ENCODE results near the gene SASH1. TPM values are rescaled to one million over a fixed set of nuclear protein-coding genes. Genes with fewer than 3 reads are reported as not detected.
A peak's percentile ranks its signal among the peaks of the same experiment; 100 is the strongest.

Gene SASH1
- total RNA-seq, 1 donor from 2014 or later, result 86.4 TPM

- H3K4me1 ChIP-seq, result peaks cover 36% of the 10 kb centered on the region
- H3K27ac ChIP-seq, result no peak overlapping the region
- TF ChIP-seq POLR2AphosphoS5 (IDR thresholded peaks at IDR 0.05; ENCODE audit: insufficient read depth in 1 of 2, low read depth in 1 of 2), result no peak
- TF ChIP-seq, protein P1, sequence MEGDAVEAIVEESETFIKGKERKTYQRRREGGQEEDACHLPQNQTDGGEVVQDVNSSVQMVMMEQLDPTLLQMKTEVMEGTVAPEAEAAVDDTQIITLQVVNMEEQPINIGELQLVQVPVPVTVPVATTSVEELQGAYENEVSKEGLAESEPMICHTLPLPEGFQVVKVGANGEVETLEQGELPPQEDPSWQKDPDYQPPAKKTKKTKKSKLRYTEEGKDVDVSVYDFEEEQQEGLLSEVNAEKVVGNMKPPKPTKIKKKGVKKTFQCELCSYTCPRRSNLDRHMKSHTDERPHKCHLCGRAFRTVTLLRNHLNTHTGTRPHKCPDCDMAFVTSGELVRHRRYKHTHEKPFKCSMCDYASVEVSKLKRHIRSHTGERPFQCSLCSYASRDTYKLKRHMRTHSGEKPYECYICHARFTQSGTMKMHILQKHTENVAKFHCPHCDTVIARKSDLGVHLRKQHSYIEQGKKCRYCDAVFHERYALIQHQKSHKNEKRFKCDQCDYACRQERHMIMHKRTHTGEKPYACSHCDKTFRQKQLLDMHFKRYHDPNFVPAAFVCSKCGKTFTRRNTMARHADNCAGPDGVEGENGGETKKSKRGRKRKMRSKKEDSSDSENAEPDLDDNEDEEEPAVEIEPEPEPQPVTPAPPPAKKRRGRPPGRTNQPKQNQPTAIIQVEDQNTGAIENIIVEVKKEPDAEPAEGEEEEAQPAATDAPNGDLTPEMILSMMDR (IDR thresholded peaks at IDR 0.05), result no peak
- TF ChIP-seq POLR2A (IDR thresholded peaks at IDR 0.05), result no peak
- no peaks in the 10 kb centered on the region for H3K27me3 ChIP-seq
- no peaks in the 10 kb centered on the region for H3K36me3 ChIP-seq
- no peaks in the 10 kb centered on the region for H3K9me3 ChIP-seq
- no peak for DNase-seq (ENCODE audit: extremely low spot score in 2 of 2)
- H3K4me3 ChIP-seq, result no peak overlapping the region
- intact Hi-C loops (cut with DNase I), result no loop called here
Measured at GRCh38 chr6:148417045-148417444, 74.4 kb downstream of the SASH1 start.

DNA sequence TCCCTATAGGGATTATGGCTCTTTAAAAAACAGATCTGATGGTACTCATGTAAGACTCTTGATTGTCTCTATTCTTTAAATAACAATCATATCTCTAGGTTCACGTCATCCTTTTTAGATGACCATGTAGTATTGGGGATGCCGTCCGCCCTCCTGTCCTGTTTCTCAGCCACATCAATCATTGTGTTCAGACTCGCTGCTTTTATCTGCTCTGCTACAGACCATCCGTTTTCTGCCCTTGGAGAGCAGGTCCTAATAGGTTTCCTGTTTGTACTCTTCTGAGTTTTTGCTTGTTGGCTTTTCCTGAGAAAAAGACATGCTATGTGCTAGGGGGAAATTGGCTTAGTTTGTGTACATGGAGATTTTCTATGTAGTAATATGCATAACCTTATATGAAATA, 76.8 kb downstream of the SASH1 start:
- intact Hi-C loops (cut with DNase I), result no loop called here
- no peaks in the 10 kb centered on the region for H3K9me3 ChIP-seq
- no peak for TF ChIP-seq POLR2A (IDR thresholded peaks at IDR 0.05)
- TF ChIP-seq, protein P1 (IDR thresholded peaks at IDR 0.05), result no peak
- no peak for TF ChIP-seq POLR2AphosphoS5 (IDR thresholded peaks at IDR 0.05; ENCODE audit: insufficient read depth in 1 of 2, low read depth in 1 of 2)
- H3K4me1 ChIP-seq, result peaks cover 35% of the 10 kb centered on the region
- no peaks in the 10 kb centered on the region for H3K36me3 ChIP-seq
- DNase-seq (ENCODE audit: extremely low spot score in 2 of 2), result no peak
- H3K4me3 ChIP-seq, result no peak overlapping the region
- H3K27me3 ChIP-seq, result no peaks in the 10 kb centered on the region
- H3K27ac ChIP-seq, result no peak overlapping the region

- Histone ChIP-seq H3K36me3 (no peaks in the 10 kb centered on the region), H3K27ac (no peak overlapping the region), H3K4me3 (no peak overlapping the region), H3K4me1 (peaks cover 16% of the 10 kb centered on the region), H3K27me3 (no peaks in the 10 kb centered on the region), H3K9me3 (no peaks in the 10 kb centered on the region)
- no peak for DNase-seq (ENCODE audit: extremely low spot score in 2 of 2)
- TF ChIP-seq, protein P1 (IDR thresholded peaks at IDR 0.05), result no peak
- no peak for TF ChIP-seq POLR2AphosphoS5 (IDR thresholded peaks at IDR 0.05; ENCODE audit: insufficient read depth in 1 of 2, low read depth in 1 of 2)
- TF ChIP-seq POLR2A (IDR thresholded peaks at IDR 0.05), result no peak
- intact Hi-C loops (cut with DNase I), result no loop called here
Measured at GRCh38 chr6:148422085-148422484, 79.4 kb downstream of the SASH1 start.

- H3K9me3 ChIP-seq, result no peaks in the 10 kb centered on the region
- TF ChIP-seq, protein P1 (IDR thresholded peaks at IDR 0.05), result no peak
- TF ChIP-seq POLR2AphosphoS5 (IDR thresholded peaks at IDR 0.05; ENCODE audit: insufficient read depth in 1 of 2, low read depth in 1 of 2) (no peak), POLR2A (IDR thresholded peaks at IDR 0.05) (no peak)
- intact Hi-C loops (cut with DNase I), result no loop called here
- DNase-seq (ENCODE audit: extremely low spot score in 2 of 2), result no peak
- no peaks in the 10 kb centered on the region for H3K36me3 ChIP-seq
- peaks cover 15% of the 10 kb centered on the region for H3K4me1 ChIP-seq
- H3K27ac ChIP-seq, result peak overlapping the region; percentile 42
- H3K27me3 ChIP-seq, result no peaks in the 10 kb centered on the region
- H3K4me3 ChIP-seq, result no peak overlapping the region
Measured at GRCh38 chr6:148423133-148423532, 80.5 kb downstream of the SASH1 start.

DNA sequence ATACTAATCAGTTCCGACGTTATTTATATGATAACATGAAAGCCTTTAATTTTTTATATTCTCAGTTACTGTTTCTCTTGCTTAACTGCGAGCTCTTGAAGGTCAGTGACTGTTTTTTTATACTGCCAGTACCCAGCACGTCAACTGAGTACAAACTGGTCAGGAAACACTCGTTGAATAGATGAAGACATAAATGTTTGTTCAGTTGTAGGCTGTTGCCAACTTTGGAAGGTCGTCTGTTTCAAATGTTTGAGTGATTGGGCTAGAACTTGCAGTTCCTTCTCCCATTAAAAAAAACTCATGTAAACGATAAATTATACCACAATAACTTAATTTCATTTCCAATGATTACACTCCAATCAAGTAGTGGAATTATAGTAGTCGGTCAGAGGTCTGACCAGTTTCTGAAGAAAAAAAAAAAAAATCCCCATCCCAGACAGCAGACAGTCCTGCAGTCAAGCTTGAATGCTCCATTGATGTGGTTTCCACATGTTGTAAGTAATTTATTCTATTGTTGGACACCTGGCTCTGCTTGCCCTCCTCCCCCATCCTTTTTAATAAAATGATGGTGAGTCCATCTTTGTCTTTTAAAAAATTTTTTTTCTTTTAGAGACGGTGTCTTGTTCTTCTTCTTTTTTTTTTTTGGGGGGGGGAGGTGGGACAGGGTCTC, 81.1 kb downstream of the SASH1 start:
- Histone ChIP-seq H3K36me3 (no peaks in the 10 kb centered on the region), H3K27me3 (no peaks in the 10 kb centered on the region), H3K9me3 (no peaks in the 10 kb centered on the region), H3K27ac (peak overlapping the region; percentile 42), H3K4me3 (no peak overlapping the region), H3K4me1 (peaks cover 15% of the 10 kb centered on the region)
- TF ChIP-seq, protein P1 (IDR thresholded peaks at IDR 0.05), result no peak
- TF ChIP-seq POLR2AphosphoS5 (IDR thresholded peaks at IDR 0.05; ENCODE audit: insufficient read depth in 1 of 2, low read depth in 1 of 2), result peak in 1 of 2 donors; percentile 37
- no peak for DNase-seq (ENCODE audit: extremely low spot score in 2 of 2)
- intact Hi-C loops (cut with DNase I), result no loop called here
